Measurements from ENCODE around the gene UBLCP1.
A peak's percentile ranks its signal among the peaks of the same experiment; 100 is the strongest.

Gene UBLCP1

DNA sequence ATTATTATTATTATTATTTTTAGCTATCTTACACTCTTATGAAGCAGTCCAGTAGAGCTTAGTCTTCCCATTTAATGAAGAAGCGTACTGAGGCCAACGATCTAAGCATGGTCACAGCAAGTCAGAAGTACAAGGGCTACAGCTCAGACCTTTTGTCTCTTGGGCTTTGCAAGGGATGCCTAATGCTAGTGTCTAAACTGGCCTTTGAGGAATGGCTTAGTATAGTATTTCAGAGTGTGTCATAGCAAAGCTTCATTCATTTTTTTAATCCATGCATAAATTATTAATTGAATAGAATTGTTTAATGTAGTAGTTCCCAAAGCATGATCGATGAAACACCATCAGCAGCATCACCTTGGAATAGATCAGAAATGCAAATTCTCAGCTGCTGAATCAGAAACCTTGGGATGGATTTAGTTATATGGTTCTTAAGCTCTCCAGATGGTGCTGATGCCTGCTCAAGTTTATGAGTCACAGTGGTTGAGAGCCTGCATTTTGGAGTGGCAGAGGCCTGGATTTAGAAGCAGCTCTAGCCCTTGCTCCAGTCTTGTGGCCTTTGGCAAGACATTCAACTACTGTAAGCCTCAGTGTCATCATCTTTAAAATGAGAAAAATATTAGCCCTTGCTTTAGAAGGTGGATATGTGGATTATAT is 61.1 kb downstream of the UBLCP1 start:
- WGBS, 2 donors (ENCODE audit: extremely low coverage in 2 of 2, insufficient read length in 2 of 2, insufficient replicate concordance in 1 of 2), result no CpG with 5 or more reads among the region's 3 CpGs
- no peak overlapping the region for H4K91ac ChIP-seq (ENCODE audit: low read depth, low read length, poor library complexity)
- H3K36me3 ChIP-seq (replicated peaks in 1 of 2; ENCODE audit: control insufficient read depth in 2 of 2, insufficient read depth in 2 of 2, low read length in 2 of 2), result no peaks in the 10 kb centered on the region
- H2BK15ac ChIP-seq (ENCODE audit: low read length), result no peak overlapping the region
- H2BK5ac ChIP-seq (ENCODE audit: low read length), result no peak overlapping the region
- no peak overlapping the region for H3K23ac ChIP-seq (ENCODE audit: low read depth, low read length, poor library complexity)
- H3K4me1 ChIP-seq (ENCODE audit: control insufficient read depth in 2 of 2, insufficient read depth in 1 of 2, low read depth in 1 of 2, low read length in 2 of 2), result no peaks in the 10 kb centered on the region
- H3K27ac ChIP-seq (replicated peaks; ENCODE audit: low read length), result no peak overlapping the region
- peaks cover 0 to 20% (median 0%) of the 10 kb centered on the region in 3 experiments for H3K27me3 ChIP-seq (ENCODE audit: control insufficient read depth in 3 of 3, insufficient read depth in 3 of 3, low read depth in 1 of 3, low read length in 3 of 3)
- no peaks in the 10 kb centered on the region for H3K9me3 ChIP-seq (replicated peaks in 1 of 2; ENCODE audit: control insufficient read depth in 2 of 2, insufficient read depth in 1 of 2, low read depth in 1 of 2, low read length in 2 of 2)
- no peak overlapping the region for H4K8ac ChIP-seq (ENCODE audit: low read depth, low read length)
- H3K18ac ChIP-seq (ENCODE audit: low read length), result no peak overlapping the region
- no peak overlapping the region for H3K14ac ChIP-seq (ENCODE audit: low read length)
- H3K9ac ChIP-seq (ENCODE audit: low read depth, low read length, poor library complexity), result no peak overlapping the region
- no peak overlapping the region for H2AFZ ChIP-seq (ENCODE audit: low read length)
- DNase-seq (ENCODE audit: low spot score), result no peak
- H2AK5ac ChIP-seq (ENCODE audit: low read depth, low read length), result no peak overlapping the region
- no peak overlapping the region for H3K4me3 ChIP-seq (ENCODE audit: low read length in 2 of 2)
- no peak overlapping the region for H2BK120ac ChIP-seq (ENCODE audit: low read depth, low read length)
- H2BK12ac ChIP-seq (ENCODE audit: low read length), result no peak overlapping the region
- H3K4me2 ChIP-seq (ENCODE audit: insufficient read depth, low read length, poor library complexity, severe bottlenecking), result no peak overlapping the region
- H3K79me1 ChIP-seq (ENCODE audit: low read depth, low read length), result no peaks in the 10 kb centered on the region
- no peak overlapping the region for H3K4ac ChIP-seq (ENCODE audit: low read length)

DNA sequence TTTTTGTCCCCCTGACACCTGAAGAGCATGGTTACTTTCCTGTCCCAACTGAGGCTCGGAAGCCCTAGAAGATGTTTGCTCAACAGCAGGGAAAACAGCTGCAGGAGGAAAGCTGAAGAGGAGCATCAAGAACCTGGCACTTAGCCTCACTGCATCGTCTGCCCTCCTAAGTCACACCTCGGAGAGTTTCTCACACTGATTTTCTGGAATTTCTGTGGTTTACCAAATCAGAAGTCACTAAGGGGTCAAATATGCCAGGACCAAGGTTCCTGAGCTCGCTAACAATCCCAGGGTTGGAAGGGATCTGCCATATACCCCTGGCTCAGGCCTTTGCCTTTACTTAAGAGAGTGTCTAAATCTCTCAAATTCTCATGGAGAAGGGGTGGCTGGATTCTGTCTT is 61.9 kb downstream of the UBLCP1 start:
- Histone ChIP-seq H2BK5ac (ENCODE audit: low read length) (no peak overlapping the region), H3K36me3 (replicated peaks in 1 of 2; ENCODE audit: control insufficient read depth in 2 of 2, insufficient read depth in 2 of 2, low read length in 2 of 2) (no peaks in the 10 kb centered on the region), H3K4me1 (ENCODE audit: control insufficient read depth in 2 of 2, insufficient read depth in 1 of 2, low read depth in 1 of 2, low read length in 2 of 2) (no peaks in the 10 kb centered on the region), H3K18ac (ENCODE audit: low read length) (no peak overlapping the region), H3K14ac (ENCODE audit: low read length) (no peak overlapping the region), H2AK5ac (ENCODE audit: low read depth, low read length) (no peak overlapping the region), H3K9ac (ENCODE audit: low read depth, low read length, poor library complexity) (no peak overlapping the region), H3K27me3 (ENCODE audit: control insufficient read depth in 3 of 3, insufficient read depth in 3 of 3, low read depth in 1 of 3, low read length in 3 of 3) (peaks cover 0 to 25% (median 0%) of the 10 kb centered on the region in 3 experiments), H3K79me1 (ENCODE audit: low read depth, low read length) (no peaks in the 10 kb centered on the region), H2BK120ac (ENCODE audit: low read depth, low read length) (no peak overlapping the region), H3K23ac (ENCODE audit: low read depth, low read length, poor library complexity) (no peak overlapping the region), H4K91ac (ENCODE audit: low read depth, low read length, poor library complexity) (no peak overlapping the region), H3K4me3 (ENCODE audit: low read length in 2 of 2) (no peak overlapping the region), H3K9me3 (replicated peaks in 1 of 2; ENCODE audit: control insufficient read depth in 2 of 2, insufficient read depth in 1 of 2, low read depth in 1 of 2, low read length in 2 of 2) (no peaks in the 10 kb centered on the region), H3K4me2 (ENCODE audit: insufficient read depth, low read length, poor library complexity, severe bottlenecking) (no peak overlapping the region), H2BK12ac (ENCODE audit: low read length) (no peak overlapping the region), H2AFZ (ENCODE audit: low read length) (no peak overlapping the region), H4K8ac (ENCODE audit: low read depth, low read length) (no peak overlapping the region), H3K27ac (replicated peaks; ENCODE audit: low read length) (no peak overlapping the region), H3K4ac (ENCODE audit: low read length) (no peak overlapping the region), H2BK15ac (ENCODE audit: low read length) (no peak overlapping the region)
- no peak for DNase-seq (ENCODE audit: low spot score)
- WGBS, 2 donors (ENCODE audit: extremely low coverage in 2 of 2, insufficient read length in 2 of 2, insufficient replicate concordance in 1 of 2), result no CpG with 5 or more reads among the region's 4 CpGs

DNA sequence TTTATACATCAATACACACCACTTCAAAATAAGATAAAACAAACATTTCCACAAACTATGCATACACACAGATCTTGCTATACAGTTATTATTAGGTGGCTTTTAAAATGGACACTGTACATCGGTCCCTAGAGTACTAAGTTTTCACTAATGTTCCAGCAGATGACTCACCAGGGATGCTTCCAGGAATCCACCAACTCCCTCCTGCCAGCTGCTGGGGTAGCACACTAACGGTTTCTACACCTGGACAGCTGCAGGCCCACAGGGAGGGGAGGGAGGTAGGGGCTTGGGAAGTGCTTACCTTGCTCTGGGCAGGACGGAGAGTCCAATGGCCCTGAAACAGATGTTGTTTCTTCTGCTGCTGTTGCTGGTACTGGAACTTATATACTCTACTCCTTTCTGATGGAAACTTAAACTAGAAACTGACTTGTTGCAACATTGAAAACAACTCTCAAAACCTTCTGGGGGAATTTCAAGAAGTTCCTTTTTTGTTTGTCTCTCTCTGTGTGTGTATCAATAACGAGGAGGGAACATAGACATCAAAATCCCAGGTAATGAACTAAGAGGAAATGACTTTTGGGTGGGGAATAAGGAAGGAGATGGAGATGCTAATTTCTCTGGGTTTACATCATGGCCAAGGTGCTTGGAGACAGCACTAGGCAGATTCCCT is 67.2 kb downstream of the UBLCP1 start, which contains the start of gene IL12B:
Gene IL12B (minus strand): TSS at position 357 of the 670 bp plus-strand sequence. CDS start 3,705 bp downstream, outside the sequence.
- Histone ChIP-seq H3K14ac (ENCODE audit: low read length) (no peak within 1 kb of the TSS), H3K4me2 (ENCODE audit: insufficient read depth, low read length, poor library complexity, severe bottlenecking) (no peak within 1 kb of the TSS), H3K79me1 (ENCODE audit: low read depth, low read length) (no peaks in the 10 kb centered on the region), H3K36me3 (replicated peaks in 1 of 2; ENCODE audit: control insufficient read depth in 2 of 2, insufficient read depth in 2 of 2, low read length in 2 of 2) (no peaks in the 10 kb centered on the region), H3K23ac (ENCODE audit: low read depth, low read length, poor library complexity) (no peak within 1 kb of the TSS), H3K4me1 (ENCODE audit: control insufficient read depth in 2 of 2, insufficient read depth in 1 of 2, low read depth in 1 of 2, low read length in 2 of 2) (peaks cover 0 to 1% of the 10 kb centered on the region in 2 donors), H4K91ac (ENCODE audit: low read depth, low read length, poor library complexity) (no peak within 1 kb of the TSS), H3K18ac (ENCODE audit: low read length) (no peak within 1 kb of the TSS), H2AK5ac (ENCODE audit: low read depth, low read length) (no peak within 1 kb of the TSS), H2BK12ac (ENCODE audit: low read length) (no peak within 1 kb of the TSS), H3K27me3 (ENCODE audit: control insufficient read depth in 3 of 3, insufficient read depth in 3 of 3, low read depth in 1 of 3, low read length in 3 of 3) (peaks cover 0 to 46% (median 0%) of the 10 kb centered on the region in 3 experiments), H3K9me3 (replicated peaks in 1 of 2; ENCODE audit: control insufficient read depth in 2 of 2, insufficient read depth in 1 of 2, low read depth in 1 of 2, low read length in 2 of 2) (no peaks in the 10 kb centered on the region), H2BK15ac (ENCODE audit: low read length) (no peak within 1 kb of the TSS), H2BK120ac (ENCODE audit: low read depth, low read length) (no peak within 1 kb of the TSS), H3K9ac (ENCODE audit: low read depth, low read length, poor library complexity) (no peak within 1 kb of the TSS), H2BK5ac (ENCODE audit: low read length) (no peak within 1 kb of the TSS), H4K8ac (ENCODE audit: low read depth, low read length) (no peak within 1 kb of the TSS), H3K4me3 (ENCODE audit: low read length in 2 of 2) (peak within 1 kb of the TSS in 1 of 2 donors; percentile 43), H2AFZ (ENCODE audit: low read length) (peak within 1 kb of the TSS; percentile 97), H3K4ac (ENCODE audit: low read length) (no peak within 1 kb of the TSS), H3K27ac (replicated peaks; ENCODE audit: low read length) (no peak within 1 kb of the TSS)
- DNase-seq (ENCODE audit: low spot score), result no peak
- WGBS, 2 donors (ENCODE audit: extremely low coverage in 2 of 2, insufficient read length in 2 of 2, insufficient replicate concordance in 1 of 2), result no CpG with 5 or more reads among the region's 4 CpGs

Data from neuronal stem cell (in vitro differentiated cells).